HUES48 (cell line): ENCODE measurements around the gene KRTAP10-8.
"Not testable (repeated sequence)": the region's sequence is repeated elsewhere in the genome, so short reads cannot be mapped to it uniquely, and the experiment has no call there.

Experiments
- H3K27ac ChIP-seq: one replicate; pipeline ENCODE4 v1.7.0; 2013; ENCODE audit warnings: low read depth, low read length, inconsistent platforms
- H3K27me3 ChIP-seq: 2 replicates; pipeline ENCODE4 v1.6.1; 2013; ENCODE audit warnings: mild to moderate bottlenecking, low read length; ENCODE audit not compliant: control insufficient read depth, insufficient read depth
- H3K36me3 ChIP-seq: 2 replicates; pipeline ENCODE4 v1.6.1; 2013; ENCODE audit warnings: low read length; ENCODE audit not compliant: control insufficient read depth, insufficient read depth
- H3K4me1 ChIP-seq: 2 replicates; pipeline ENCODE4 v1.6.1; 2013; ENCODE audit warnings: mild to moderate bottlenecking, low read length; ENCODE audit not compliant: control insufficient read depth, insufficient read depth
- H3K4me3 ChIP-seq: 2 replicates; pipeline ENCODE4 v1.5.1; 2013; ENCODE audit warnings: mild to moderate bottlenecking, low read depth, low read length
- H3K9ac ChIP-seq: 2 replicates; pipeline ENCODE4 v1.6.1; 2013; ENCODE audit warnings: mild to moderate bottlenecking, low read depth, low read length, moderate library complexity
- H3K9me3 ChIP-seq: 2 replicates; pipeline ENCODE4 v1.6.1; 2013; ENCODE audit warnings: low read length; ENCODE audit not compliant: control insufficient read depth, insufficient read depth

KRTAP10-8 gene

GRCh38 chr21:44625756-44626155 lies 13.9 kb downstream of the KRTAP10-8 start:
- no peak overlapping the region for H3K27ac ChIP-seq
- H3K4me1 ChIP-seq = no peaks in the 10 kb centered on the region
- H3K4me3 ChIP-seq = no peak overlapping the region
- no peaks in the 10 kb centered on the region for H3K27me3 ChIP-seq
- no peak overlapping the region for H3K9ac ChIP-seq
- peaks cover 25% of the 10 kb centered on the region for H3K9me3 ChIP-seq
- H3K36me3 ChIP-seq = no peaks in the 10 kb centered on the region

- no peak overlapping the region for H3K27ac ChIP-seq
- H3K9ac ChIP-seq = no peak overlapping the region
- no peaks in the 10 kb centered on the region for H3K27me3 ChIP-seq
- H3K4me1 ChIP-seq = no peaks in the 10 kb centered on the region
- H3K9me3 ChIP-seq = peaks cover 25% of the 10 kb centered on the region
- H3K4me3 ChIP-seq = no peak overlapping the region
- H3K36me3 ChIP-seq = no peaks in the 10 kb centered on the region
These were observed 14.4 kb downstream of the KRTAP10-8 start for GRCh38 chr21:44626262-44626661.

GRCh38 chr21:44626673-44627143 lies 14.8 kb downstream of the KRTAP10-8 start, which contains the start of gene KRTAP10-9:
Gene KRTAP10-9, plus strand, starts transcription at chr21:44627093. Its CDS starts 79 bp downstream, at chr21:44627172.
- no peak within 1 kb of the TSS for H3K27ac ChIP-seq
- H3K9me3 ChIP-seq = peaks cover 25% of the 10 kb centered on the region
- no peaks in the 10 kb centered on the region for H3K4me1 ChIP-seq
- H3K27me3 ChIP-seq = no peaks in the 10 kb centered on the region
- H3K4me3 ChIP-seq = no peak within 1 kb of the TSS
- H3K9ac ChIP-seq = no peak within 1 kb of the TSS
- no peaks in the 10 kb centered on the region for H3K36me3 ChIP-seq

- not testable (repeated sequence) for H3K27ac ChIP-seq, H3K4me3 ChIP-seq, H3K36me3 ChIP-seq, H3K9ac ChIP-seq, H3K27me3 ChIP-seq, H3K4me1 ChIP-seq
- H3K9me3 ChIP-seq = peaks cover 24% of the 10 kb centered on the region
These were observed 15.4 kb downstream of the KRTAP10-8 start for GRCh38 chr21:44627181-44627822.

DNA sequence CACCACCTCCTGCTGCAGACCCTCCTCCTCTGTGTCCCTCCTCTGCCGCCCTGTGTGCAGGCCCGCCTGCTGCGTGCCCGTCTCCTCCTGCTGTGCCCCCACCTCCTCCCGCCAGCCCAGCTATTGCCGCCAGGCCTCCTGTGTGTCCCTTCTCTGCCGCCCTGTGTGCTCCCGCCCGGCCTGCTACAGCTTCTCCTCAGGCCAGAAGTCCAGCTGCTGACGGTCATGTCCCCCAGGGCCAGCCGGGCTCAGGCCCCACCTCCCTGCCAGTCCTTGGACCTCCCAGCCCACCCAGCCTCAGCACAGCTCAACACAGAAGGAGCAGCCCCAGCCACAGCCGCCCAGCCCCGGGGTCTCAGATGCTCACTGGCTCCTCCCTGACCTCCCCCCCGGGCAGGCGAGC lies 16.0 kb downstream of the KRTAP10-8 start:
- peaks cover 20% of the 10 kb centered on the region for H3K9me3 ChIP-seq
- H3K4me1 ChIP-seq, H3K27ac ChIP-seq, H3K9ac ChIP-seq, H3K4me3 ChIP-seq, H3K36me3 ChIP-seq, H3K27me3 ChIP-seq: not testable (repeated sequence)

GRCh38 chr21:44628707-44629391 lies 17.0 kb downstream of the KRTAP10-8 start:
- H3K36me3 ChIP-seq = no peaks in the 10 kb centered on the region
- peaks cover 10% of the 10 kb centered on the region for H3K9me3 ChIP-seq
- H3K4me1 ChIP-seq = no peaks in the 10 kb centered on the region
- H3K4me3 ChIP-seq = no peak overlapping the region
- H3K9ac ChIP-seq = no peak overlapping the region
- no peaks in the 10 kb centered on the region for H3K27me3 ChIP-seq
- H3K27ac ChIP-seq = no peak overlapping the region

- no peak overlapping the region for H3K27ac ChIP-seq
- no peaks in the 10 kb centered on the region for H3K4me1 ChIP-seq
- no peaks in the 10 kb centered on the region for H3K36me3 ChIP-seq
- H3K9ac ChIP-seq = no peak overlapping the region
- H3K27me3 ChIP-seq = no peaks in the 10 kb centered on the region
- H3K4me3 ChIP-seq = no peak overlapping the region
- no peaks in the 10 kb centered on the region for H3K9me3 ChIP-seq
These were observed 18.6 kb downstream of the KRTAP10-8 start for GRCh38 chr21:44630440-44630839.

GRCh38 chr21:44632067-44632466 lies 20.2 kb downstream of the KRTAP10-8 start:
- Histone ChIP-seq H3K27ac (no peak overlapping the region), H3K9ac (no peak overlapping the region), H3K4me1 (no peaks in the 10 kb centered on the region), H3K4me3 (no peak overlapping the region), H3K36me3 (no peaks in the 10 kb centered on the region), H3K27me3 (no peaks in the 10 kb centered on the region), H3K9me3 (no peaks in the 10 kb centered on the region)

- Histone ChIP-seq H3K9me3 (no peaks in the 10 kb centered on the region), H3K4me1 (no peaks in the 10 kb centered on the region), H3K9ac (no peak overlapping the region), H3K4me3 (no peak overlapping the region), H3K36me3 (no peaks in the 10 kb centered on the region), H3K27ac (no peak overlapping the region), H3K27me3 (no peaks in the 10 kb centered on the region)
These were observed 24.5 kb downstream of the KRTAP10-8 start for GRCh38 chr21:44636209-44637017.

DNA sequence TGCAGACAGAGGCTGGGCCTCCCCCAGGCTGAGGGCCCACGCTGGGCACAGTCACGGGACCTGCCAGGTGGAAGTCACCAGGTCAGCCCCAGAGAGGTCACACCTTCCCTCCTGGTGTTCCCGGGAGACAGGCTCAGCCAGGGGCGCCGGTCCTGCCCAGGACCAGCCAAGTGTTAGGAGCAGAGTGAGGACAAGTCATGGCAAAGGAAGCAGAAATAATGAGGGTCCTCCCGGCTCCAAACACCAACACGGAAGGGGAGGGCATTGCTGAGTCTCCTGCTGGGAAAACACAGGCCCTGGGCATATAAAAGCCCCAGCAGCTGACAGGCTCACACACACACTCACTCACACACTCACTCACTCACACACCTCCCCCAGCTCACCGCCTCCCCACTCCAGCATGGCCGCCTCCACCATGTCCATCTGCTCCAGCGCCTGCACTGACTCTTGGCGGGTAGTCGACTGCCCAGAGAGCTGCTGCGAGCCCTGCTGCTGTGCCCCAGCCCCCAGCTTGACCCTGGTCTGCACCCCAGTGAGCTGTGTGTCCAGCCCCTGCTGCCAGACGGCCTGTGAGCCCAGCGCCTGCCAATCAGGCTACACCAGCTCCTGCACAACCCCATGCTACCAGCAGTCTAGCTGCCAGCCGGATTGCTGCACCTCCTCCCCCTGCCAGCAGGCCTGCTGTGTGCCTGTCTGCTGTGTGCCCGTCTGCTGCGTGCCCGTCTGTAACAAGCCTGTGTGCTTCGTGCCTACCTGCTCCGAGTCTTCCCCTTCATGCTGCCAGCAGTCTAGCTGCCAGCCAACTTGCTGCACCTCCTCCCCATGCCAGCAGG lies 25.4 kb downstream of the KRTAP10-8 start, which contains the start of gene KRTAP10-10:
TSS of gene KRTAP10-10 (plus strand) at position 339 of the 833 bp plus-strand sequence. CDS start at position 401, 62 bp downstream.
- Histone ChIP-seq H3K27ac (no peak within 1 kb of the TSS), H3K9me3 (no peaks in the 10 kb centered on the region), H3K9ac (no peak within 1 kb of the TSS), H3K4me1 (no peaks in the 10 kb centered on the region), H3K27me3 (no peaks in the 10 kb centered on the region), H3K4me3 (no peak within 1 kb of the TSS), H3K36me3 (no peaks in the 10 kb centered on the region)
